ENCODE measurements around the gene MKNK1.

Gene MKNK1

DNA sequence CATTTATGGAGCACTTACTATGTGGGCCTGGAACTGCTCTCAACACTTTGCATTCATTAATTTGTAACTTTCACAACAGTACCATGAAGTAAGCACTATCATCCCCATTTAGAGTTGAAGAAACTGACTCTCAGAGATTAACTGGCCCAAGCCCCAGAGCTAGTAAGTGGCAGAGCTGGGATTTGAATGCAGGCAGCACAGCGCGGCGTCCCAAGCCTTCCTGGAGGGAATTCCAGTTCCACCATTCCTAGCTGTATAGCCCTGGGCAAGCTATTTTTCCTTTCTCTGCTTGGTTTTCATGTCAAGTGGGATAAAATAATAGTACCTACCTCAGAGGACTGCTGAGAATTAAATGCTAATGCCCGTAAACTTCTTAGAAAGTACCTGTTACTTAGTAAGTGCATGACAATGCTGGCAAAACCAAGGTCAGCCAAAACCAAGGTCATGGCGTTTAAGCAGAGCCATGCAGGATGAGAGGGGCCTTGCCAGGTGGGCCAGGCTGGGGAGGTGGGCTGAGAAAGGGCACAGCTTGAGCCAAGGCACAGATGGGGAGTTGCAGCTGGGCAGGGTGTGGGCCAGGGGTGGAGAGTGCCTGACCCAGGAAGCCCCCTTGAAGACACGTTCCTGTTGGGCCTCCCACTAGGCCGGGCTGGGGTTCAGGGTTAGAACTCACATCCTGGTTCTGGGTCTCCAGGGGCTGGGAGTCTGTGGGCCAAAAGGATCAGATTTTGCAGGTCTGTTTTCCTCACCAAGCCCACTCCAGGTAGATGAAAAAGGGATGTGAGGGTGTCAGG lies 48.0 kb downstream of the MKNK1 start:
- H3K4me1 ChIP-seq (ENCODE audit: control insufficient read depth in 1 of 2, insufficient read depth in 2 of 2, low read length in 2 of 2): no peaks in the 10 kb centered on the region
- H3K27me3 ChIP-seq (ENCODE audit: low read depth, low read length): no peaks in the 10 kb centered on the region
- no peaks in the 10 kb centered on the region for H3K9me3 ChIP-seq (ENCODE audit: control insufficient read depth in 1 of 2, low read length in 2 of 2)
- H3K36me3 ChIP-seq (ENCODE audit: control insufficient read depth in 1 of 2, insufficient read depth in 2 of 2, low read length in 2 of 2): peaks cover 19 to 33% of the 10 kb centered on the region in 2 donors
- no peak overlapping the region for H3K4me3 ChIP-seq (ENCODE audit: low read depth in 1 of 2, low read length in 2 of 2)
- no peak overlapping the region for H3K27ac ChIP-seq (ENCODE audit: low read length)

DNA sequence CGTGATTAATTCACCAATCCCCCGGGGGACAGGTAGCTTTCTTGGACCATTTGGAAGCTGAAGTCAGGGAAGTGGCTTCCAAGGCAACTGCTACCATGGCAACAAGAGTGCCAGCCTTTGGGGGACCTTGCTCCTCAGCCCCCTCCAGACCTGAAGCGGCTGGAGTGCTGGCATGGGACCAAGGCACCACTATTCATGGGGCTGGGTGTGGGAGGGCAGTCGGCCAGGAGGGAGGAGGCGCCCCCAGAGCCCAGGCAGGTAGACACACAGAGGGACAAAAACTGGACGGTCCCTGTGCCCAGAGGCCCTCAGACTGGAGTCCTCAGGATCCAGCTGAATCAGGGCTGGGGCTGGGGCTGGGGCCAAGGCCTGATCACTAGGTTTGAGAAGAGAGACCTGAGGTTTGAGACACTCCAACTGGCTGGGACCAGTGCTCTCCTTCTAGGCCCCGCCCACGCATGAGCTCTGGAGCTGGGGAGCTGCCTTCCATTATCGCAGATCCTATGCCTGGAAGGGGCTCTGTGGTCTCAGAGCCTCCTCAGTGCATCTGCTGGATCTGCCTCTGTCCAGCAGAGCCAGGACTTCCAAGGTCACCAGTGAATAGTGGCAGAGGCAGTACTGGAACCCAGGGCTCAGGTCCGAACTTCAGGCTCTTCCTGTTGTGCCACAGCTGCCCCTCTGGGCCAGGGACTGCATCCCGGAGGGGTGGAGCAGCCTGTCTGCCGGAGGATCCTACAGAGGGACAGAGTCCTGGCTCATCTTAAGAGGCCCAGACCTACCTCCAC lies 49.3 kb downstream of the MKNK1 start:
- Histone ChIP-seq H3K27ac (ENCODE audit: low read length) (no peak overlapping the region), H3K4me1 (ENCODE audit: control insufficient read depth in 1 of 2, insufficient read depth in 2 of 2, low read length in 2 of 2) (peaks cover under 1 to 1% of the 10 kb centered on the region in 2 donors), H3K27me3 (ENCODE audit: low read depth, low read length) (peaks cover 4% of the 10 kb centered on the region), H3K4me3 (ENCODE audit: low read depth in 1 of 2, low read length in 2 of 2) (no peak overlapping the region), H3K9me3 (ENCODE audit: control insufficient read depth in 1 of 2, low read length in 2 of 2) (no peaks in the 10 kb centered on the region), H3K36me3 (ENCODE audit: control insufficient read depth in 1 of 2, insufficient read depth in 2 of 2, low read length in 2 of 2) (peaks cover 11 to 20% of the 10 kb centered on the region in 2 donors)

DNA sequence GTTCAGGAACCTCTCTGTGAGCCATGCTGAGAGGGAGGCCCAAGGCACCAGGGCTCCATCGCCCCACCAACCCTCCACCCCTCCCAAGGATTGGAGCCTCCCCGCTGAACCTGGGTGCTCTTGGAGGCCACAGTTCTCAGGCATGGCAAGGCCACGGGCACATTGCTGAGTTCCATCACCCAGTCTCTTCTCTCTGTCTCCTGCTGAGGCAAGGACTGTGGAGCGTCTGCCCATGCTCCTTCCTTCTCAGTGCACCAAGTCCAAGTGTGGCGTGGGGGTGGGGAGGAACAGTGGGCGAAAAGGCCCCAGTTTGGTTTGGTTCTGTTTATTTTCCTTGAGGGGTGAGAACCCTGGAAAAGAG lies 49.9 kb downstream of the MKNK1 start:
- no peak overlapping the region for H3K27ac ChIP-seq (ENCODE audit: low read length)

DNA sequence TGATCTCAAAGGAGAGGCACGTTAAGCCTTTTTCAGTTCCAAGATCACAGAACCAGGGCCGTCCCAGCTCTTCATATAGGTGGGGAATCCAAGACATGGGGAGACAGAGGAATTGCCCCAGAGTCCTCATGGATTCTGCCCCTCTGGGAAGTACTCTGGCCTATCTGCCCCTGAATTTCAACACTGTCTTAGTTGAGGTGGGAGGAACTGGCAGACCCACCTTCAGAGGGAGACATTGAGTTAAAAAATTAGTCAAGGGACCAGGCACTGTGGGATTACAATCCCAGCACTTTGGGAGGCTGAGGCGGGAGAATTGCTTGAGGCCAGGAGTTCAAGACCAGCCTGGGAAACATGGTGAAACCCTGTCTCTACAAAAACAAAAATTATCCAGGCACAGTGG lies 50.6 kb downstream of the MKNK1 start:
- Histone ChIP-seq H3K4me3 (ENCODE audit: low read depth in 1 of 2, low read length in 2 of 2) (no peak overlapping the region), H3K27ac (ENCODE audit: low read length) (no peak overlapping the region), H3K36me3 (ENCODE audit: control insufficient read depth in 1 of 2, insufficient read depth in 2 of 2, low read length in 2 of 2) (peaks cover 8 to 11% of the 10 kb centered on the region in 2 donors), H3K9me3 (ENCODE audit: control insufficient read depth in 1 of 2, low read length in 2 of 2) (no peaks in the 10 kb centered on the region), H3K27me3 (ENCODE audit: low read depth, low read length) (peaks cover 4% of the 10 kb centered on the region), H3K4me1 (ENCODE audit: control insufficient read depth in 1 of 2, insufficient read depth in 2 of 2, low read length in 2 of 2) (peaks cover 2 to 8% of the 10 kb centered on the region in 2 donors)

More for the DNA sequence above, 49.9 kb downstream of the MKNK1 start:
- H3K9me3 ChIP-seq (ENCODE audit: control insufficient read depth in 1 of 2, low read length in 2 of 2): no peaks in the 10 kb centered on the region
- no peak overlapping the region for H3K4me3 ChIP-seq (ENCODE audit: low read depth in 1 of 2, low read length in 2 of 2)
- H3K4me1 ChIP-seq (ENCODE audit: control insufficient read depth in 1 of 2, insufficient read depth in 2 of 2, low read length in 2 of 2): peaks cover 2 to 6% of the 10 kb centered on the region in 2 donors
- H3K27me3 ChIP-seq (ENCODE audit: low read depth, low read length): peaks cover 4% of the 10 kb centered on the region
- H3K36me3 ChIP-seq (ENCODE audit: control insufficient read depth in 1 of 2, insufficient read depth in 2 of 2, low read length in 2 of 2): peaks cover 11 to 15% of the 10 kb centered on the region in 2 donors

DNA sequence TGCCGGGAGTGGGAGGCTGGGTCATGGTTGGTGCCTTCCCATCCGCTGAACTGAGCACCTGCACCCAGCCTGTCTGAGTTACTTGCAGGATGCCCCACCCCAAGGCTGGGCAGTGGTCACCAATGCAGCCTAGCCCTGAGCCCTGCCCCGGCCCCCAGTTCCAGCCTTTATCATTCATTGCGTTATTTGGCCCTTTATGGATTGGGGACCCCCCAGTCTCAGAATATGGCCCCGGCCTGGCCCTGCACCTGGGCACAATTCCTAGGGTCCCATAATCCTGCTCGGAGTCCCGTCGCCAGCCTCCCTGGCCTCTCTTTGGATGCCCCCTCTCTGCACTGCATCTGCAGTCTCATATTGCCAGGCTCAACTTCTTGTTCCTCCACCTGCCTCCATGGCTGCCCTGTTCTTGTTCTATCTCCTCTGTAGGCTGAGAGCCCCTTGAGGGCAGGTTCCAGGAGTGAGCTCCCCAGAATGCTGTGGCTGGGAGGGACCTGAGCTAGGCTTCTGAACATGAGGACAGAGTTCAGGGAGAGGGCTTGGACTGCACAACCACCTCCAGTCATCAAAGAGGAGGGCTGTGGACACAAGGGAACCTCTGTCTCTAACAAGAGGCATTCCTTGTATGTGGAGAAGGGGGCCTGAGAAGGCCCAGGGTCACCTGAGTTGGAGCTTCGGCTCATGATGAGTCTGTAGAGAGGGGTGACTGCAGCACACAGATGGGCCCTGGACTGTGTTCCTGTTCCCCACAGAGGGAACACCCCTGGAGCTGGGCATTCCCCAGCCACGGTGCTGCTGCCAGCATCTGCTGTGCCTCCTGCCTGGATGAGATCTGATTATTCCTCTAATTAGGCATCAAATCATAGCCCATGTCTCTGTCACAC lies 51.5 kb downstream of the MKNK1 start:
- Histone ChIP-seq H3K27me3 (ENCODE audit: low read depth, low read length) (peaks cover 4% of the 10 kb centered on the region), H3K4me3 (ENCODE audit: low read depth in 1 of 2, low read length in 2 of 2) (no peak overlapping the region), H3K9me3 (ENCODE audit: control insufficient read depth in 1 of 2, low read length in 2 of 2) (no peaks in the 10 kb centered on the region), H3K27ac (ENCODE audit: low read length) (no peak overlapping the region), H3K4me1 (ENCODE audit: control insufficient read depth in 1 of 2, insufficient read depth in 2 of 2, low read length in 2 of 2) (peaks cover 2 to 8% of the 10 kb centered on the region in 2 donors), H3K36me3 (ENCODE audit: control insufficient read depth in 1 of 2, insufficient read depth in 2 of 2, low read length in 2 of 2) (peaks cover 0 to 2% of the 10 kb centered on the region in 2 donors)

DNA sequence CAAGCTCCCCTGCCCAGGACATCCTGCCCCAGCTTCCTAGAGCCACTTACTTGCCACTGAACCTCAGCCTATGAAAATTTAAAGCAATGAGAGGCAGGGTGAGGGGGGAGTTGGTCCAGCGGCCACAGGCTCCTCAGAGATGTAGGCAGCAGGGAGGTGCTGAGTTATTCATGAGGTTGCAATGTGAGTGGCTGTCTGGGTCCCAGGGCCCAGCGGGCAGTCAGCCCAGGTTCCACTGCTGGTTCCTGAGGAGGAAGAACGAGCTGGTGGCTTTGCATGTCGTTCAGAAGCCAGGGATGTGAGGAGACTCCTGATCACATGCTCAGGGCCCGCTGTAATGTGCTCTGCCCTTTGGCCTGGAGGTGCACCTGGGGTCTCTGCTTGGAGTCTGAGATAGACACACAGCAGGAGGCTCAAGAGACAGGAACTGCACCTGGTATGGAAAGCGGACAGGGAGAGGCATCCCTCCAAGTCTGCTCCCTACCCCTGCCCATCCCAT lies 52.4 kb downstream of the MKNK1 start, which contains the start of gene KNCN:
TSS of gene KNCN (minus strand) at position 51 of the 499 bp plus-strand sequence. CDS start 432 bp downstream, outside the sequence.
- H3K36me3 ChIP-seq (ENCODE audit: control insufficient read depth in 1 of 2, insufficient read depth in 2 of 2, low read length in 2 of 2): no peaks in the 10 kb centered on the region
- H3K27ac ChIP-seq (ENCODE audit: low read length): no peak within 1 kb of the TSS
- peaks cover 2 to 8% of the 10 kb centered on the region in 2 donors for H3K4me1 ChIP-seq (ENCODE audit: control insufficient read depth in 1 of 2, insufficient read depth in 2 of 2, low read length in 2 of 2)
- H3K9me3 ChIP-seq (ENCODE audit: control insufficient read depth in 1 of 2, low read length in 2 of 2): no peaks in the 10 kb centered on the region
- H3K27me3 ChIP-seq (ENCODE audit: low read depth, low read length): peaks cover 4% of the 10 kb centered on the region
- no peak within 1 kb of the TSS for H3K4me3 ChIP-seq (ENCODE audit: low read depth in 1 of 2, low read length in 2 of 2)

DNA sequence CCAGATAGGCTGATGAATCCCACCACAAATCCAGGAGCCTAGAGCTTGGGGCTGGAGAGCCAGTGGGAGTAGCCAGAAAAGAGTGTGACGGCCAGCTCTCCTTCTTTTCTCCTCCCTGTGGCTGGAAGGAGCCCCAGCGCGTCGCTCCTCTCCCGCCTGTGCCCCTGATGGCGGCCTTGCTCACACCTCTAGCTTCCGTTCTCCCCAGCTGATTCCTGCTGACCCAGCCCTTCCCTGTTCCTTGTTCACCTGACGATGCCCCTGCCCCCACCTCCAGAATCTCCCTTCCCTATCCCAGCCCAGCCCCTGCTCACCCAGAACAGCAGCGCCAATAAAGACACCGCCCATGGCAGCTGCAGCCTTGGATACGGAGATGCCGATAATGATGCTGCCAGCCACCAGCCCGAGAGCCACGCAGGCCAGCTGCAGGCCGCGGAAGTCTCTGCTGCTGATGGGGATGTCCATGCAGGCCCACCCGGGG lies 53.3 kb downstream of the MKNK1 start:
- Histone ChIP-seq H3K27me3 (ENCODE audit: low read depth, low read length) (peaks cover 4% of the 10 kb centered on the region), H3K36me3 (ENCODE audit: control insufficient read depth in 1 of 2, insufficient read depth in 2 of 2, low read length in 2 of 2) (no peaks in the 10 kb centered on the region), H3K9me3 (ENCODE audit: control insufficient read depth in 1 of 2, low read length in 2 of 2) (no peaks in the 10 kb centered on the region), H3K27ac (ENCODE audit: low read length) (no peak overlapping the region), H3K4me3 (ENCODE audit: low read depth in 1 of 2, low read length in 2 of 2) (no peak overlapping the region), H3K4me1 (ENCODE audit: control insufficient read depth in 1 of 2, insufficient read depth in 2 of 2, low read length in 2 of 2) (peaks cover 2 to 8% of the 10 kb centered on the region in 2 donors)

DNA sequence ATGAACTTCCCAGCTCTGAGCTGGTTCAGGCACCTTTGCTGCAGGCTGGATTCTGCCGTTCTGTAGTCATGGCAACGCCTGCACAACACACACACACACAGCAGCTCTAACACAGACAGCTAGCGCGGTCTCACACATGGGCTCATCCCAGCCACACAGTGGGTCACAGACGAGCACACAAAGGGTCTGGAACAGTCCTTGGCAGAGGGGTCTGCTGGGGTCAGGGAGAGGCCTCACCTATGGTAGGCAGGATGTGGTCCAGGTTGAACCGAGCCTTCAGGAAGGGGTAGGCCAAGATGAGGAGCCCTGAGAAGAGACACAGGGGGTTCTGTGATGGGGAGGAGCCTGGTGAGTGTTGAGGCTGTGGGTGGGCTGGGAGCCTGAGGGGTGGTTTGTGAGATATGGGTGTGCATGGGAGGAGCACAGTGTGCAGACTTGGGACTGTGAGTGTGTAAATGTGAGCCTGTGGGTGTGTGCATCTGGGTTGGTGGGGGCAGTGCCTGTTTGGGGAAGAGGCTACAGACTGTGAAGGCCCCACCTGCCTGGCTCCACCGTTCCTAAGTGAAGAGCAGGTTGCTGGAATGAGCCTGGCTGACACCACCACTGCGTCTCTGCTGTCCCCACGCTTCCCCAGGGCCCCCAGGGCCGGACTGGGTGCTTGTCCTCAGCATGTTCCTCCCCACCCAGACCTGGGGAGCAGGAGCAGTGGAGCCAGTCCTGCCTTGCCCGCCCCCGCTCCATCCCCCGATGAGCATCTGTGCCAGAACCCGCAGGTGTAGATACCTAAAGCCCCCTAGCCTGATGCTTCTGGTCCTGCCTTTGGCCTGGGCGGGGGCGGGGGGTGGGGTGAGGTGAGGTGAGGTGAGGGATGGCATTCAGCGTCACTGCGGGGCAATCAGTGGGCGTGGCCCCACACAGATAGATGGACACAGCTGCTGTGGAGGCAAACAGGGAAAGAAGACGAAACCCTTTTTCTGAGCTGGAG lies 54.1 kb downstream of the MKNK1 start:
- peaks cover 2 to 8% of the 10 kb centered on the region in 2 donors for H3K4me1 ChIP-seq (ENCODE audit: control insufficient read depth in 1 of 2, insufficient read depth in 2 of 2, low read length in 2 of 2)
- H3K27me3 ChIP-seq (ENCODE audit: low read depth, low read length): peaks cover 11% of the 10 kb centered on the region
- no peak overlapping the region for H3K27ac ChIP-seq (ENCODE audit: low read length)
- no peak overlapping the region for H3K4me3 ChIP-seq (ENCODE audit: low read depth in 1 of 2, low read length in 2 of 2)
- H3K9me3 ChIP-seq (ENCODE audit: control insufficient read depth in 1 of 2, low read length in 2 of 2): no peaks in the 10 kb centered on the region
- H3K36me3 ChIP-seq (ENCODE audit: control insufficient read depth in 1 of 2, insufficient read depth in 2 of 2, low read length in 2 of 2): no peaks in the 10 kb centered on the region

DNA sequence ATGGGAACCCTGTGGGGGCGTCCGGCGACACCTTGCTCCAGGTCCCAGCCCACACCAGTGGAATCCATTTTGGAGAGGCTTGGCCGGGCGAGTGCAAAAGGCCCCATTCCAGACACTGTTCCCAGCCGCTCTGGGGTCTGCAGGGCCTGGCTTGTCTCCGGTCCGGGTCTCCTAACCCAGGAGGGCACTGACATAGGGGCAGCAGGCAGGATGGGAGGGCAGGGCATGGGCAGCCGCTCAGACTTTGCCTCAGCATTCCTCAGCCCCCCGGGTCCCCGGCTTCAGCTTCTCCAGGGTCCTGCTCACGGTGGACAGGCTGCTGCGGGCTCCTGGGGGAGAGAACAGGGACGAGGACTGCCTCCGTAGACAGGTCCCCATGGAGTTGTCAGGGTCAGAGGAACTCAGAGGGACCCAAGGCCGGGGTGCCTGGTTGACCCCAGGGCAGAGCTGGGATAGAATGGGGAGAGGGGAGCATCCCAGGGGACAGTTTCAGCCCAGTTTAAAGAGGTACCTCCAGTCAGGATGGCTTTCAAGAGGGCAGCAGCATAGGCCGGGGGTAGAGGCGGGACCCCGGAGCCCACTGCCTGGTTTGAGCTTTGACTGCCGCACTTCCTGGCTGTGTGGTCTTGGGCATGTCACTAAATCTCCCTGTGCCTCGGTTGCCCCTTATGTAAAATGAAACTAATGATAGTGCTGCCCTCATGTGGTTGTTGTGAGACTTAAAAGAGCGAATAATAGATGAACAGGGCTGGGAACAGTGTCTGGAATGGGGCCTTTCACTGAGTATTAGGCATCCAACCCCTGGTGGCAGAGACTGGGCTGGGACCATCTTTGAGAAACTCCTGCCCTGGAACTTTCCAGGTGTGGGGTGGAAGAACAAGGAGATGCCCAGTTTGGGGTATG lies 56.3 kb downstream of the MKNK1 start:
- H3K36me3 ChIP-seq (ENCODE audit: control insufficient read depth in 1 of 2, insufficient read depth in 2 of 2, low read length in 2 of 2): no peaks in the 10 kb centered on the region
- H3K27ac ChIP-seq (ENCODE audit: low read length): no peak overlapping the region
- peaks cover 2 to 17% of the 10 kb centered on the region in 2 donors for H3K4me1 ChIP-seq (ENCODE audit: control insufficient read depth in 1 of 2, insufficient read depth in 2 of 2, low read length in 2 of 2)

More for the DNA sequence above, 56.3 kb downstream of the MKNK1 start:
- no peaks in the 10 kb centered on the region for H3K9me3 ChIP-seq (ENCODE audit: control insufficient read depth in 1 of 2, low read length in 2 of 2)
- H3K4me3 ChIP-seq (ENCODE audit: low read depth in 1 of 2, low read length in 2 of 2): no peak overlapping the region
- H3K27me3 ChIP-seq (ENCODE audit: low read depth, low read length): peaks cover 30% of the 10 kb centered on the region

All from muscle layer of duodenum (tissue), 2 donors.